ENCODE results near the gene SLC25A11. TPM values are rescaled to one million over a fixed set of nuclear protein-coding genes. Genes with fewer than 3 reads are reported as not detected.

The SLC25A11 gene
- total RNA-seq, 2 donors from 2014 or later: 23.7 to 33.2 TPM

- 48% methylated on average over 3 of the region's 3 CpGs for WGBS, 2 donors
- TF ChIP-seq POLR2A (IDR thresholded peaks at IDR 0.05): no peak
- TF ChIP-seq CTCF (IDR thresholded peaks at IDR 0.05): no peak
- no peak for DNase-seq
- intact Hi-C loops (cut with DNase I): no loop called here
- no peaks in the 10 kb centered on the region for H3K4me1 ChIP-seq
- no peak overlapping the region for H3K4me3 ChIP-seq
- H3K36me3 ChIP-seq (replicated peaks in 1 of 2; ENCODE audit: insufficient read depth in 1 of 2, low read depth in 2 of 2): peaks cover 0 to 8% of the 10 kb centered on the region in 2 donors
- H3K9me3 ChIP-seq: no peaks in the 10 kb centered on the region
- H3K27me3 ChIP-seq: no peaks in the 10 kb centered on the region
- ATAC-seq: no peak
- H3K27ac ChIP-seq: no peak overlapping the region
Measured at GRCh38 chr17:4958102-4958501, 18.3 kb upstream of the SLC25A11 start.

GRCh38 chr17:4956493-4957061, 16.7 kb upstream of the SLC25A11 start:
- 62 to 67% methylated on average over 9 to 10 of the region's 10 CpGs for WGBS, 2 donors
- DNase-seq (peak; percentile 39 to 75 (median 58)), ATAC-seq (no peak)

GRCh38 chr17:4955091-4955490, 15.2 kb upstream of the SLC25A11 start:
- H3K4me1 ChIP-seq: peaks cover 8% of the 10 kb centered on the region
- no peaks in the 10 kb centered on the region for H3K27me3 ChIP-seq
- intact Hi-C loops (cut with DNase I): no loop called here

More at GRCh38 chr17:4956493-4957061, 16.7 kb upstream of the SLC25A11 start:
- Histone ChIP-seq H3K9me3 (no peaks in the 10 kb centered on the region), H3K36me3 (replicated peaks in 1 of 2; ENCODE audit: insufficient read depth in 1 of 2, low read depth in 2 of 2) (peaks cover 0 to 8% of the 10 kb centered on the region in 2 donors), H3K27me3 (no peaks in the 10 kb centered on the region), H3K4me3 (no peak overlapping the region), H3K4me1 (no peaks in the 10 kb centered on the region), H3K27ac (no peak overlapping the region)
- intact Hi-C loops (cut with DNase I): no loop called here
- TF ChIP-seq POLR2A (IDR thresholded peaks at IDR 0.05) (no peak), CTCF (IDR thresholded peaks at IDR 0.05) (peak; percentile 9 to 47 (median 32))

DNA sequence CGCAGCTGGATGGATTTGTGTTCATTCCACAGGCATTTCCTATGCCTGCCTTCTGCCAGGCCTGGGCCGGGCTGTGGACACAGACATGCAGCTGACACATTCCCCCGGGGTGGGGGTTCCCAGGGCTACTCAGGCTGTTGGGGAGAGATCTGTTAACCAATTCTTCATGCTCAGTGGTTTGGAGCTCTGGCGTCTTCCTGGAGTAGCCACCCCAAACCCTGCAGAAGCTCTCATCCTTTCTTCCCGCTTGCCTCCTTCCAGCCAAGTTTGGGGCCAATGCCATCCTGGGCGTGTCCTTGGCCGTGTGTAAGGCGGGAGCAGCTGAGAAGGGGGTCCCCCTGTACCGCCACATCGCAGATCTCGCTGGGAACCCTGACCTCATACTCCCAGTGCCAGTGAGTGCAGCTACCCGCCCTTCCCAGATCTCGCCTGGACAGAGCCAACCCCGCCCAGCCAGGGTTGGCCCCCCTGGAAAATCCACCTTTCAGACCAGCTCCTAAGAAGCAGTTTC, 13.7 kb upstream of the SLC25A11 start:
- H3K9me3 ChIP-seq: no peaks in the 10 kb centered on the region
- TF ChIP-seq CTCF (IDR thresholded peaks at IDR 0.05) (no peak), POLR2A (IDR thresholded peaks at IDR 0.05) (no peak)
- H3K4me3 ChIP-seq: no peak overlapping the region
- intact Hi-C loops (cut with DNase I): no loop called here
- ATAC-seq: no peak
- 69 to 77% methylated on average over 14 of the region's 14 CpGs for WGBS, 2 donors
- H3K27ac ChIP-seq: no peak overlapping the region
- DNase-seq: no peak
- H3K4me1 ChIP-seq: peaks cover 9% of the 10 kb centered on the region
- no peaks in the 10 kb centered on the region for H3K36me3 ChIP-seq (replicated peaks in 1 of 2; ENCODE audit: insufficient read depth in 1 of 2, low read depth in 2 of 2)
- H3K27me3 ChIP-seq: no peaks in the 10 kb centered on the region

More at GRCh38 chr17:4955091-4955490, 15.2 kb upstream of the SLC25A11 start:
- Histone ChIP-seq H3K27ac (no peak overlapping the region), H3K4me3 (no peak overlapping the region), H3K36me3 (replicated peaks in 1 of 2; ENCODE audit: insufficient read depth in 1 of 2, low read depth in 2 of 2) (peaks cover 0 to 5% of the 10 kb centered on the region in 2 donors), H3K9me3 (no peaks in the 10 kb centered on the region)
- TF ChIP-seq CTCF (IDR thresholded peaks at IDR 0.05) (no peak), POLR2A (IDR thresholded peaks at IDR 0.05) (no peak)
- ATAC-seq (no peak), DNase-seq (no peak)
- 98 to 100% methylated on average over 4 to 8 of the region's 8 CpGs for WGBS, 2 donors

- Histone ChIP-seq H3K27me3 (no peaks in the 10 kb centered on the region), H3K4me3 (no peak overlapping the region), H3K4me1 (peaks cover 15% of the 10 kb centered on the region), H3K27ac (no peak overlapping the region), H3K36me3 (replicated peaks in 1 of 2; ENCODE audit: insufficient read depth in 1 of 2, low read depth in 2 of 2) (no peaks in the 10 kb centered on the region), H3K9me3 (no peaks in the 10 kb centered on the region)
- ATAC-seq (no peak), DNase-seq (no peak)
- TF ChIP-seq CTCF (IDR thresholded peaks at IDR 0.05) (no peak), POLR2A (IDR thresholded peaks at IDR 0.05) (no peak)
- 67 to 92% methylated on average over 3 of the region's 3 CpGs for WGBS, 2 donors
- intact Hi-C loops (cut with DNase I): no loop called here
Measured at GRCh38 chr17:4951486-4951885, 11.6 kb upstream of the SLC25A11 start.
